ENCODE measurements around the gene OPCML.

DNA sequence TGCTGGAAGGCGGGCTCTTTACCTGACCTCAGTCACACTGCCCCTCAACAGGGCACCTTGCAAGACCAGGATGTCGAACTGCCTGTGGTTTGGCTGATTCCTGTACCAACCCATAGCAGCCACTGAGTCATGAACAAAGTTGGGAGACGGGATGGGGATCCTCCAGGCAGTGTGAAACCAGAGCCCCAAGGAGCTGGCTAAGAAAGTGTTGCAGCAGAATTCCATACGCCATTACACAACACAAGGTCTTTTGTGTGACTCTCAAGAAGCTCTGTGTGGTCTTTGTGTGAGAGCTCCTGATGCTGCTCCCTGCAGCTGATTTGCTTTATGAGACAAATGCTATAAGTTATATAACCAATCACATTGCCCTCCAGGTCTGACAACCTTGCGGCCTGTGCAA lies 617.7 kb downstream of the OPCML start:
- TF ChIP-seq, protein P1, sequence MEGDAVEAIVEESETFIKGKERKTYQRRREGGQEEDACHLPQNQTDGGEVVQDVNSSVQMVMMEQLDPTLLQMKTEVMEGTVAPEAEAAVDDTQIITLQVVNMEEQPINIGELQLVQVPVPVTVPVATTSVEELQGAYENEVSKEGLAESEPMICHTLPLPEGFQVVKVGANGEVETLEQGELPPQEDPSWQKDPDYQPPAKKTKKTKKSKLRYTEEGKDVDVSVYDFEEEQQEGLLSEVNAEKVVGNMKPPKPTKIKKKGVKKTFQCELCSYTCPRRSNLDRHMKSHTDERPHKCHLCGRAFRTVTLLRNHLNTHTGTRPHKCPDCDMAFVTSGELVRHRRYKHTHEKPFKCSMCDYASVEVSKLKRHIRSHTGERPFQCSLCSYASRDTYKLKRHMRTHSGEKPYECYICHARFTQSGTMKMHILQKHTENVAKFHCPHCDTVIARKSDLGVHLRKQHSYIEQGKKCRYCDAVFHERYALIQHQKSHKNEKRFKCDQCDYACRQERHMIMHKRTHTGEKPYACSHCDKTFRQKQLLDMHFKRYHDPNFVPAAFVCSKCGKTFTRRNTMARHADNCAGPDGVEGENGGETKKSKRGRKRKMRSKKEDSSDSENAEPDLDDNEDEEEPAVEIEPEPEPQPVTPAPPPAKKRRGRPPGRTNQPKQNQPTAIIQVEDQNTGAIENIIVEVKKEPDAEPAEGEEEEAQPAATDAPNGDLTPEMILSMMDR (IDR thresholded peaks at IDR 0.05; ENCODE audit: low read length), result no peak
- TF ChIP-seq EZH2 (IDR thresholded peaks at IDR 0.05; ENCODE audit: borderline replicate concordance, low read length), result no peak

Measured in OCI-LY1 (cell line).